ENCODE data around the gene COMMD4. TPM values are rescaled to one million over a fixed set of nuclear protein-coding genes. Genes with fewer than 3 reads are reported as not detected.
"Not testable (repeated sequence)": the region's sequence is repeated elsewhere in the genome, so short reads cannot be mapped to it uniquely, and the experiment has no call there.

Gene COMMD4
- total and polyA plus RNA-seq, 2 donors (not counting 1 experiment from before 2014, with no cell fraction given), result 65.9 to 74.9 TPM

DNA sequence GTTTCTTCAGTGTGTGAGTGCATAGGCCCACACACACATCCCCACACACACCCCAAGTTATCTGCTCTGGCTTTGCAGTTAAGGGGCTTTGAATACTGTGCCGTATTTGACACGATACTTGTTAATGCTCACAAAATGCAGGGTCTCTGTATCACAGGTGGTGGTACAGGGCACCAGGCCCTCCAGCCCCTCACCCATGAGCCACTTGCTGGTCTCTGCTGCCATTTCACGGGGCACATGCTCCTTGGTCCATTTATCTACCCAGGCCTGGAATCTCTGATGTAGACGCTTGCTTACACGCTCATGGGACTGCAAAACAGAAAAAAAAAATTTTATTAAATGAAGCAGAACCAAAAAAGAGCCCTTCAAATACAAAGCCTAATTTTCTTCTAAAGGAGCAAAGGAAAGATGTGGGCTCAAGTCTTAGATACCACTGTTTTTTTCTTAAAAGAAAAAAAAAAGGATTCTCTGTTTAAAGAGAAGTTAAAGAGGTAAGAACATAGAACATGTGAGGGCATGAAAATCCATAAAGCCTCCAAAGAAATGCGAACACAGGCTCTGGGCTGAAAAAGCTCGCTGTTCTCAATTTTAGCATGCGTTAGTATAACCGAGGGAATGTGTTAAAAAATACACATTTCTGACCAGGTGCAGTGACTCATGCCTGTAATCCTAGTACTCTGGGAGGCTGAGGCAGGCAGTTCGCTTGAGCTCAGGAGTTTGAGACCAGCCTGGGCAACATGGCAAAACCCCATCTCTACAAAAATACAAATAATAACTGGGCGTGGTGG lies 36.2 kb downstream of the COMMD4 start:
- H2AFZ ChIP-seq (ENCODE audit: low read length), result no peak overlapping the region
- H3K9ac ChIP-seq (ENCODE audit: insufficient read depth, low read length), result no peak overlapping the region
- no peak for DNase-seq (ENCODE audit: low read depth in 2 of 2)
- no peaks in the 10 kb centered on the region for H4K20me1 ChIP-seq (ENCODE audit: control insufficient read depth, extremely low read depth, insufficient read depth, low read length)
- H3K79me2 ChIP-seq (ENCODE audit: control insufficient read depth, insufficient read depth, low read length), result peaks cover 6% of the 10 kb centered on the region
- H3K27me3 ChIP-seq (ENCODE audit: control insufficient read depth, insufficient read depth, low read length), result no peaks in the 10 kb centered on the region
- no peak overlapping the region for H3K27ac ChIP-seq (ENCODE audit: insufficient read depth, low read length)
- no peak overlapping the region for H3K4me2 ChIP-seq (ENCODE audit: extremely low read depth, insufficient read depth, low read length)
- H3K36me3 ChIP-seq (ENCODE audit: control insufficient read depth, insufficient read depth, low read length), result peaks cover 4% of the 10 kb centered on the region
- peaks cover 9% of the 10 kb centered on the region for H3K4me1 ChIP-seq (ENCODE audit: control insufficient read depth, extremely low read depth, insufficient read depth, low read length)
- H3K9me3 ChIP-seq (ENCODE audit: control insufficient read depth, insufficient read depth, low read depth, low read length), result no peaks in the 10 kb centered on the region
- no peak for TF ChIP-seq EZH2 (IDR thresholded peaks at IDR 0.05; ENCODE audit: low read length, missing control alignments)
- TF ChIP-seq, protein P1, sequence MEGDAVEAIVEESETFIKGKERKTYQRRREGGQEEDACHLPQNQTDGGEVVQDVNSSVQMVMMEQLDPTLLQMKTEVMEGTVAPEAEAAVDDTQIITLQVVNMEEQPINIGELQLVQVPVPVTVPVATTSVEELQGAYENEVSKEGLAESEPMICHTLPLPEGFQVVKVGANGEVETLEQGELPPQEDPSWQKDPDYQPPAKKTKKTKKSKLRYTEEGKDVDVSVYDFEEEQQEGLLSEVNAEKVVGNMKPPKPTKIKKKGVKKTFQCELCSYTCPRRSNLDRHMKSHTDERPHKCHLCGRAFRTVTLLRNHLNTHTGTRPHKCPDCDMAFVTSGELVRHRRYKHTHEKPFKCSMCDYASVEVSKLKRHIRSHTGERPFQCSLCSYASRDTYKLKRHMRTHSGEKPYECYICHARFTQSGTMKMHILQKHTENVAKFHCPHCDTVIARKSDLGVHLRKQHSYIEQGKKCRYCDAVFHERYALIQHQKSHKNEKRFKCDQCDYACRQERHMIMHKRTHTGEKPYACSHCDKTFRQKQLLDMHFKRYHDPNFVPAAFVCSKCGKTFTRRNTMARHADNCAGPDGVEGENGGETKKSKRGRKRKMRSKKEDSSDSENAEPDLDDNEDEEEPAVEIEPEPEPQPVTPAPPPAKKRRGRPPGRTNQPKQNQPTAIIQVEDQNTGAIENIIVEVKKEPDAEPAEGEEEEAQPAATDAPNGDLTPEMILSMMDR (conservative IDR thresholded peaks at IDR 0.05 in 1 of 2, IDR thresholded peaks at IDR 0.05 in 1 of 2; ENCODE audit: low read depth in 1 of 2, low read length in 2 of 2), result no peak
- H3K4me3 ChIP-seq (replicated peaks in 1 of 4; ENCODE audit: control extremely low read depth in 1 of 4, insufficient read depth in 1 of 4, low read depth in 3 of 4, low read length in 4 of 4), result no peak overlapping the region

DNA sequence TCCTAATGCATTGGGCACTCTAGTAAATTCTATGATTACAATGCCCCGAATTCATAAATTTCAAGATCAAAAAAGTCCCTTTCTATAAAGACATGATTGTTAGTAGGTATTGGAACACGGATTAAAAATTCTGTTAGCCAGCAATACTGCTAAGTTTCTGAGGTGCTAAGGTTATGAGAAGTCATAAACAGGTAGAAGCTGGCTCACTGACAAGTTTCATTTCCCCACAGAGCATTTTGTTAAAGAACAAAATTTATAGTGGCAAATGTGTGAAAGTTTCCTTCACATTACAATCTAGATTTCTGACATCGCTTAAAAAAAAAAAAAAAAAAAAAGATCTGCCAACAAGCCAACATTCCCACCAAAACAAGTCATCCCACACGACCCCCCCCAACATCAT lies 44.9 kb downstream of the COMMD4 start:
- Histone ChIP-seq H3K27ac (ENCODE audit: insufficient read depth, low read length) (no peak overlapping the region), H3K4me1 (ENCODE audit: control insufficient read depth, extremely low read depth, insufficient read depth, low read length) (no peaks in the 10 kb centered on the region), H4K20me1 (ENCODE audit: control insufficient read depth, extremely low read depth, insufficient read depth, low read length) (no peaks in the 10 kb centered on the region), H3K4me2 (ENCODE audit: extremely low read depth, insufficient read depth, low read length) (no peak overlapping the region), H3K79me2 (ENCODE audit: control insufficient read depth, insufficient read depth, low read length) (no peaks in the 10 kb centered on the region), H3K9ac (ENCODE audit: insufficient read depth, low read length) (no peak overlapping the region), H3K4me3 (replicated peaks in 1 of 4; ENCODE audit: control extremely low read depth in 1 of 4, insufficient read depth in 1 of 4, low read depth in 3 of 4, low read length in 4 of 4) (no peak overlapping the region), H3K36me3 (ENCODE audit: control insufficient read depth, insufficient read depth, low read length) (peaks cover 2% of the 10 kb centered on the region), H3K9me3 (ENCODE audit: control insufficient read depth, insufficient read depth, low read depth, low read length) (no peaks in the 10 kb centered on the region), H3K27me3 (ENCODE audit: control insufficient read depth, insufficient read depth, low read length) (no peaks in the 10 kb centered on the region), H2AFZ (ENCODE audit: low read length) (no peak overlapping the region)
- TF ChIP-seq, protein P1 (conservative IDR thresholded peaks at IDR 0.05 in 1 of 2, IDR thresholded peaks at IDR 0.05 in 1 of 2; ENCODE audit: low read depth in 1 of 2, low read length in 2 of 2), result no peak
- TF ChIP-seq EZH2 (IDR thresholded peaks at IDR 0.05; ENCODE audit: low read length, missing control alignments), result no peak
- DNase-seq (ENCODE audit: low read depth in 2 of 2), result no peak

DNA sequence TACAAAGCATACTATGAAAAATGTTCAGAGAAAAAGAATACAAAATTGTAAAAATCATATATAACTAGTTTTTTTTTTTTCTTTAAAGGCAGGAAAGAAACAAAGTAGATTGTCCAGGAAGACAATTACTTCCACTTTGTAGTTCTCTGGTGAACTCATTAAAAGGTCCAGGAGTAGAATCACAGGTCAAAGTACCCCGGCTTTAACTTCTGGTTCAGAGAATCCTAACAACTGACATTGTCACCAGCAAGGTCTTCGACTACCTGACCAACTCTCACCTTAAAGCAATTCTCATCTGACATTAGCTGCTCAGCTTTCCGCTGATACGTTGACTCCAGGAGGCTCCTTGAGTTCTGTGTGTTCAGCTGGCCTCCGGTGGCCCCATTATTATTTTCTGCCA lies 48.1 kb downstream of the COMMD4 start:
- not testable (repeated sequence) for H4K20me1 ChIP-seq (ENCODE audit: control insufficient read depth, extremely low read depth, insufficient read depth, low read length); H2AFZ ChIP-seq (ENCODE audit: low read length); H3K4me1 ChIP-seq (ENCODE audit: control insufficient read depth, extremely low read depth, insufficient read depth, low read length); H3K27me3 ChIP-seq (ENCODE audit: control insufficient read depth, insufficient read depth, low read length); H3K27ac ChIP-seq (ENCODE audit: insufficient read depth, low read length); H3K36me3 ChIP-seq (ENCODE audit: control insufficient read depth, insufficient read depth, low read length); H3K9me3 ChIP-seq (ENCODE audit: control insufficient read depth, insufficient read depth, low read depth, low read length); H3K9ac ChIP-seq (ENCODE audit: insufficient read depth, low read length); H3K79me2 ChIP-seq (ENCODE audit: control insufficient read depth, insufficient read depth, low read length); H3K4me2 ChIP-seq (ENCODE audit: extremely low read depth, insufficient read depth, low read length); H3K4me3 ChIP-seq (replicated peaks in 1 of 4; ENCODE audit: control extremely low read depth in 1 of 4, insufficient read depth in 1 of 4, low read depth in 3 of 4, low read length in 4 of 4); DNase-seq (ENCODE audit: low read depth in 2 of 2)

Other genes starting within 250 kb of the COMMD4 start
- 1.3 and 2.3 TPM in 2 replicates for gene C15orf39, start 134.2 kb upstream of the COMMD4 start, total RNA-seq
- gene C15orf39, start 134.2 kb upstream of the COMMD4 start, polyA plus RNA-seq, result 1.7 and 2.2 TPM in 2 replicates
- not detected in 2 replicates for gene GOLGA6C, start 77.7 kb upstream of the COMMD4 start, total RNA-seq
- gene GOLGA6C, start 77.7 kb upstream of the COMMD4 start, polyA plus RNA-seq, result not detected in 2 replicates
- under 0.01 TPM in 1 of 2 replicates, not detected in the other for gene GOLGA6D, start 53.2 kb upstream of the COMMD4 start, total RNA-seq
- gene GOLGA6D, start 53.2 kb upstream of the COMMD4 start, polyA plus RNA-seq, result not detected in 2 replicates
- 4.4 and 6.3 TPM in 2 replicates for gene NEIL1, start 11.0 kb downstream of the COMMD4 start, total RNA-seq
- 0.66 and 0.68 TPM in 2 replicates for gene NEIL1, start 11.0 kb downstream of the COMMD4 start, polyA plus RNA-seq
- 94.3 and 124 TPM in 2 replicates for gene MAN2C1, start 32.5 kb downstream of the COMMD4 start, total RNA-seq
- 27.3 and 40.6 TPM in 2 replicates for gene MAN2C1, start 32.5 kb downstream of the COMMD4 start, polyA plus RNA-seq
- gene SIN3A, start 115.6 kb downstream of the COMMD4 start, total RNA-seq, result 21.1 and 27.2 TPM in 2 replicates
- gene SIN3A, start 115.6 kb downstream of the COMMD4 start, polyA plus RNA-seq, result 23.0 and 30.3 TPM in 2 replicates
- 14.6 and 20.6 TPM in 2 replicates for gene PTPN9, start 243.3 kb downstream of the COMMD4 start, total RNA-seq
- 41.6 and 54.1 TPM in 2 replicates for gene PTPN9, start 243.3 kb downstream of the COMMD4 start, polyA plus RNA-seq

Data from fibroblast of lung (primary cell).